IMR-90 (cell line): ENCODE results near the gene PPP1R12B. TPM values are rescaled to one million over a fixed set of nuclear protein-coding genes. Genes with fewer than 3 reads are reported as not detected.
"Not testable (repeated sequence)": the region's sequence is repeated elsewhere in the genome, so short reads cannot be mapped to it uniquely, and the experiment has no call there.

Experiments used
- ATAC-seq: fragments of 200-7000 bp; cut with Tn5 transposase; 2 replicates; pipeline ENCODE4 v1.9.1; 2020; ENCODE audit warnings: low read depth, mild to moderate bottlenecking, moderate library complexity
- BruUV-seq: library from RNA; stranded (reverse); fragments of 400-500 nt; replicated peaks from 2 replicates; lab custom pipeline; 2021; lab: Mats Ljungman, UMichigan
- CTCF ChIA-PET: fragments of 300-600 bp; formaldehyde crosslinking; extraction: SDS; loops from one replicate; lab custom pipeline; 2021; ENCODE audit warnings: antibody characterized with exemption; lab: Yijun Ruan, JAX
- POLR2A ChIA-PET: fragments of 300-600 bp; sonication (Branson Sonifier 250); formaldehyde crosslinking; loops from one replicate; lab custom pipeline; 2022; ENCODE audit warnings: antibody characterized with exemption; ENCODE audit not compliant: unreplicated experiment; lab: Charles Lee
- DNase-seq: peaks from one replicate; pipeline ENCODE4 v3.0.0; 2013
- H2AFZ ChIP-seq: replicated peaks from 2 replicates; pipeline ENCODE3; 2013; ENCODE audit warnings: low read length, mild to moderate bottlenecking; ENCODE audit not compliant: poor library complexity
- H2AK5ac ChIP-seq: 2 replicates; pipeline ENCODE4 v1.6.1; 2013; ENCODE audit warnings: low read depth, low read length, inconsistent platforms
- H2AK9ac ChIP-seq: replicated peaks from 2 replicates; pipeline ENCODE3; 2013; ENCODE audit warnings: mild to moderate bottlenecking, low read depth, low read length, moderate library complexity; ENCODE audit not compliant: poor library complexity
- H2BK120ac ChIP-seq: 2 replicates; pipeline ENCODE4 v1.6.1; 2013; ENCODE audit warnings: low read depth, low read length, inconsistent platforms
- H2BK15ac ChIP-seq: 3 replicates; pipeline ENCODE4 v1.6.1; 2013; ENCODE audit warnings: low read depth, low read length, inconsistent platforms
- H2BK20ac ChIP-seq: 2 replicates; pipeline ENCODE4 v1.6.1; 2013; ENCODE audit warnings: low read depth, mild to moderate bottlenecking, inconsistent platforms, low read length, moderate library complexity
- H2BK5ac ChIP-seq: 2 replicates; pipeline ENCODE4 v1.6.1; 2013; ENCODE audit warnings: mild to moderate bottlenecking, low read depth, low read length, inconsistent platforms; ENCODE audit not compliant: poor library complexity, severe bottlenecking
- H3K14ac ChIP-seq: replicated peaks from 2 replicates; pipeline ENCODE4 v1.6.1; 2013; ENCODE audit warnings: low read depth, low read length, inconsistent platforms
- H3K18ac ChIP-seq: 2 replicates; pipeline ENCODE4 v1.6.1; 2013; ENCODE audit warnings: low read depth, low read length, control low read depth
- H3K23ac ChIP-seq: 2 replicates; pipeline ENCODE4 v1.6.1; 2013; ENCODE audit warnings: low read depth, low read length, inconsistent platforms
- H3K27ac ChIP-seq: 2 replicates; pipeline ENCODE4 v1.5.1; 2013; ENCODE audit warnings: mild to moderate bottlenecking, control low read depth, low read length; ENCODE audit not compliant: insufficient read depth
- H3K27me3 ChIP-seq: 2 replicates; pipeline ENCODE4 v1.6.1; 2013; ENCODE audit warnings: low read length; ENCODE audit not compliant: control insufficient read depth, insufficient read depth
- H3K36me3 ChIP-seq: 2 replicates; pipeline ENCODE4 v1.6.1; 2013; ENCODE audit warnings: low read length, mixed read lengths; ENCODE audit not compliant: control insufficient read depth, insufficient read depth
- H3K4ac ChIP-seq: 2 replicates; pipeline ENCODE4 v1.6.1; 2013; ENCODE audit warnings: low read depth, low read length, inconsistent platforms
- H3K4me1 ChIP-seq: 2 replicates; pipeline ENCODE4 v1.6.1; 2013; ENCODE audit warnings: low read length, mixed read lengths; ENCODE audit not compliant: control insufficient read depth, insufficient read depth
- H3K4me2 ChIP-seq: 2 replicates; pipeline ENCODE4 v1.6.1; 2013; ENCODE audit warnings: low read depth, mild to moderate bottlenecking, control low read depth, low read length, moderate library complexity
- H3K4me3 ChIP-seq: 2 replicates; pipeline ENCODE4 v1.5.1; 2013; ENCODE audit warnings: low read depth, mild to moderate bottlenecking, control low read depth, low read length, moderate library complexity; ENCODE audit not compliant: insufficient read depth
- H3K56ac ChIP-seq: 2 replicates; pipeline ENCODE4 v1.6.1; 2013; ENCODE audit warnings: low read length, inconsistent platforms; ENCODE audit not compliant: insufficient read depth; ENCODE audit errors: extremely low read depth
- H3K79me1 ChIP-seq, 2 experiments: 2 replicates each; pipeline ENCODE4 v1.6.1; 2013; ENCODE audit warnings: low read length in 2 of 2, inconsistent platforms in 1 of 2, low read depth in 1 of 2
- H3K9ac ChIP-seq: 2 replicates; pipeline ENCODE4 v1.6.1; 2013; ENCODE audit warnings: low read depth, low read length, control low read depth
- H3K9me1 ChIP-seq: 2 replicates; pipeline ENCODE4 v1.6.1; 2013; ENCODE audit warnings: low read length, inconsistent platforms; ENCODE audit not compliant: insufficient read depth
- H3K9me3 ChIP-seq: 2 replicates; pipeline ENCODE4 v1.6.1; 2013; ENCODE audit warnings: low read length; ENCODE audit not compliant: control insufficient read depth, insufficient read depth
- H4K20me1 ChIP-seq: 2 replicates; pipeline ENCODE4 v1.6.1; 2013; ENCODE audit warnings: low read length, inconsistent platforms; ENCODE audit not compliant: insufficient read depth
- H4K5ac ChIP-seq: 2 replicates; pipeline ENCODE4 v1.6.1; 2013; ENCODE audit warnings: mild to moderate bottlenecking, low read depth, low read length, control low read depth
- H4K8ac ChIP-seq, 2 experiments: 2 replicates each; pipeline ENCODE4 v1.6.1; 2013; ENCODE audit warnings: low read depth in 2 of 2, low read length in 2 of 2, control low read depth in 1 of 2, inconsistent platforms in 1 of 2
- H4K91ac ChIP-seq: 2 replicates; pipeline ENCODE4 v1.6.1; 2013; ENCODE audit warnings: low read depth, low read length, inconsistent platforms; ENCODE audit not compliant: insufficient read depth
- WGBS, 2 experiments: methylation state at CpG; one replicate each; pipeline versions ENCODE4 v1.1.5 to v1.1.7; 2013; ENCODE audit warnings: missing lambda C conversion rate in 2 of 2; ENCODE audit not compliant: insufficient read length in 1 of 2; ENCODE audit errors: extremely low coverage in 2 of 2; 5-methylcytosine and 5-hydroxymethylcytosine counted together
- dilution Hi-C: fragments of 300-500 bp; cut with HindIII; formaldehyde crosslinking; loops from one replicate; pipeline ENCODE4 v1.14.3; 2018; ENCODE audit warnings: low sequenced_read_pairs; ENCODE audit not compliant: unreplicated experiment
- in situ Hi-C: fragments of 300-500 bp; cut with MboI; formaldehyde crosslinking; loops from 3 replicates; pipeline ENCODE4 v1.14.3; 2019; ENCODE audit warnings: low sequenced_read_pairs, inconsistent platforms, mixed read lengths
- intact Hi-C: fragments of 100-400 bp; cut with micrococcal nuclease; formaldehyde crosslinking; loops from 2 replicates; pipeline ENCODE4 v1.10.0; 2022
- polyA plus RNA-seq, 3 experiments: library from polyadenylated mRNA; depleted of rRNA; stranded (reverse); fragments of >200 nt; gene quantifications; 2 replicates each; pipeline ENCODE4 v1.2.3, GENCODE V29; 2012; ENCODE audit warnings: low replicate concordance in 1 of 3
- total RNA-seq: library from RNA; depleted of rRNA; stranded (reverse); fragments of >200 nt; gene quantifications from 2 replicates; pipeline ENCODE4 v1.2.3, GENCODE V29; 2012

Gene PPP1R12B
- total and polyA plus RNA-seq, 2 of the 4 experiments (the other 2 are of a cell fraction) = 8.5 to 12.0 TPM

DNA sequence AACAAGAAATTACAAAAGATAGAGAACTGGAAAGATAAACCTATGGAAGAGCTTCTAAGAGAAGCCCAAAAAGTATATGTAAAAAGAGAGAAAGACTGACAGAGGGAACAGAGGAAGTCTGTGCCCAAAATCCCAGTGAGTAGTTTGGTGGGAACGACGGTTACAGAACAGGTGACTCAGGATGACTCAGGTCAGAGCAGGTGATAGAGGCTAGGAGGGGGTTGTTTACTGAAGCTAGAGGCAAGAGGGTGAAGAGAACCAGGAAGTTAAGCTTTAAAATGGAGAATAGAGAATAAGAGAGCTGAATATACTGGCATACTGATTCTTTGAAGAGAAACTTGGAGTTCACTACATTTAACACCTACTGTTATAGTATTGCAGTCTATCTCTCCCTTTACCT lies 134.9 kb downstream of the PPP1R12B start:
- H3K9me3 ChIP-seq, H3K9ac ChIP-seq, H2BK5ac ChIP-seq, H2BK20ac ChIP-seq, H2BK15ac ChIP-seq, BruUV-seq, H3K4me2 ChIP-seq, H2BK120ac ChIP-seq, H4K91ac ChIP-seq, dilution Hi-C loops, ATAC-seq, H3K4ac ChIP-seq, POLR2A ChIA-PET, H3K18ac ChIP-seq, H4K20me1 ChIP-seq, H2AK9ac ChIP-seq, H3K9me1 ChIP-seq, H3K27me3 ChIP-seq, CTCF ChIA-PET, H2AFZ ChIP-seq, H4K5ac ChIP-seq, H3K56ac ChIP-seq, intact Hi-C loops, in situ Hi-C loops, H2AK5ac ChIP-seq, H3K27ac ChIP-seq, H3K79me1 ChIP-seq, H3K14ac ChIP-seq, H3K23ac ChIP-seq, H3K4me1 ChIP-seq, H4K8ac ChIP-seq, H3K4me3 ChIP-seq, H3K36me3 ChIP-seq: not testable (repeated sequence)
- DNase-seq = peak; percentile 8
- 81% methylated on average over 2 of the region's 2 CpGs; no CpG with 5 or more reads in 1 of the 2 experiments for WGBS, 2 experiments

DNA sequence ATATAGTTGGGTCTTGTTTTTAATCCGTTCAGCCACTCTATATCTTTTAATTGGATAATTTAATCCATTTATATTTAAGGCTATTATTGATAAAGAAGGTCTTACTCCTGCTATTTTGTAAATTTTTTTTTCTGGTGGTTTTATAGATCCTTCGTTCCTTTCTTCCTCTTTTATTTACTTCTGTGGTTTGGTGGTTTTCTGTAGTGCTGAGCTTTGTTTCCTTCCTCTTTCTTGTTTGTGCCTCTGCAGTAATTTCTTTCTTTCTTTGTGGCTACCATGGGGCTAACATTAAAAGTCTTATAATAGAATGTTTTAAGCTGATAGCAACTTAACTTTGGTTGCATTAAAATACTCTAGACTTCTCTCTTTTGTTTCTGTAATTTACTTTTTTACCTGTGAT lies 135.5 kb downstream of the PPP1R12B start:
- H2BK15ac ChIP-seq, H3K36me3 ChIP-seq, H3K9ac ChIP-seq, CTCF ChIA-PET, H4K20me1 ChIP-seq, H2BK120ac ChIP-seq, H3K79me1 ChIP-seq, H3K27me3 ChIP-seq, H3K27ac ChIP-seq, H2AK5ac ChIP-seq, H3K56ac ChIP-seq, ATAC-seq, H3K4me1 ChIP-seq, intact Hi-C loops, H2AFZ ChIP-seq, H3K9me1 ChIP-seq, H3K4me2 ChIP-seq, H3K9me3 ChIP-seq, BruUV-seq, H3K4me3 ChIP-seq, in situ Hi-C loops, H2AK9ac ChIP-seq, H2BK5ac ChIP-seq, DNase-seq, dilution Hi-C loops, H2BK20ac ChIP-seq, H3K4ac ChIP-seq, H4K8ac ChIP-seq, H4K91ac ChIP-seq, H3K23ac ChIP-seq, H3K18ac ChIP-seq, H3K14ac ChIP-seq, H4K5ac ChIP-seq: not testable (repeated sequence)
- WGBS, 2 experiments = no CpG with 5 or more reads among the region's 2 CpGs
- POLR2A ChIA-PET = interaction anchor here (0.6 kb wide), 1 partner anchor 95 kb away, joined by 4 read pairs; no protein-coding TSS in a partner anchor
